Measurements from ENCODE around the gene NOX5. TPM values are rescaled to one million over a fixed set of nuclear protein-coding genes. Genes with fewer than 3 reads are reported as not detected.

NOX5 gene
- total RNA-seq, 2 experiments from 2014 or later = 0.02 TPM; not detected in 1

DNA sequence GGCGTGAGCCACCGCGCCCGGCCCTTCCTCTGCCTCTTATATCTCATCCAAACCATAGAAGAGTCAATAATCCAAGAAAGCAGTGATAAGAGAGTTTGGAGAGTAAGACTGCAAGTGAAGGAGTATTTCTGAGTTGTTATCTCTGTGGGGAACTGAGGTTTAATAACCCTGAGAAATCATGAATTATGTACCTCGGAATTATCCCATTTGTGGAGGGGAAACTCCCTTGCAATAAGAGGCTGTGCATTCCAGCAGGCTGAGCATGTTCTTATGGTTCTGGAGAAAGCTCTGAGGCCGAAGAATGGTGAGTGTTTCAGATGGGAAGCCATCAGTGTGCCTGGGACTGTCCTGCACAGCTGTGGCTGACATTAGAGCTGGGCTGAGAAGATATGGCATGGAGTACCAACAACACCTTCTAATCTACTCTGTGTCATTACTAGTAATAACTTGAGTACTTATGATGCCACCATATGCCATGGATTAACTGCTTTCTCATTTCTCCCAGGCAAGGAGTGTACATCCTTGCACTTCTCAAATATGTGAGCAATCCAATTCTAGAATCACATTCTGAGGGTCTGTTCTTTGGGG, 31.4 kb upstream of the NOX5 start:
- intact Hi-C loops (cut with micrococcal nuclease) = no loop called here
- ChIA-PET POLR2A (no interaction called here), CTCF (no interaction called here)
- Mint-ChIP-seq H3K4me1 (ENCODE audit: low read depth) (no peaks in the 10 kb centered on the region), H3K36me3 (no peaks in the 10 kb centered on the region), H3K9me3 (no peaks in the 10 kb centered on the region), H3K27ac (no peak overlapping the region), H3K27me3 (peaks cover 13% of the 10 kb centered on the region), H3K4me3 (no peak overlapping the region)
- no peak for DNase-seq

DNA sequence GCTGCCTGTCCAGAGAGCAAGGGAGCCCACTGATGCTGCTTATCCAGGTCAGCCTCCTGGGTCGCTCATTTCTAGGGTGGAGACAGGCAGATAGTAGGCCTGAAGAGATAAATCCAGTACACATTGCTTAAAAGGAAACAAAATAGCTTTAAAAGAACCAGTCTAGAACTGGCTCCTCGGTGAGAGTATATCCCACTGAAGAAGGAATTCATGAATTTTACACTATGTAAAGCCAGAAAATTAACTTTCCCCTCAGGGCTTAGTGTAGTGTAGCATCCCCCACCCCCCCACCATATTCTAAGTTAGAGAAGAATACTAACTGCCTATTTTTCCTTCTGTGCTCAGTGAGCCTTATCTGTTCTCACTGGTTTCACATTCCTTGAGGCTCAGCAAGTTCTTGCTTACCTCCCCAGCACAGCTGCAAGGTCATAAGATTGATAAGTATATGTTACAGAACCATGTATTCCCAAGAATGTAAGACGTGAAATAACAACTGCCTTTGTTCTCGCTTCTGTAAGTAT, 30.5 kb upstream of the NOX5 start:
- no peaks in the 10 kb centered on the region for H3K4me1 Mint-ChIP-seq (ENCODE audit: low read depth)
- H3K27me3 Mint-ChIP-seq = peaks cover 15% of the 10 kb centered on the region
- H3K4me3 Mint-ChIP-seq = no peak overlapping the region
- no peaks in the 10 kb centered on the region for H3K9me3 Mint-ChIP-seq
- DNase-seq = no peak
- intact Hi-C loops (cut with micrococcal nuclease) = no loop called here
- no peak overlapping the region for H3K27ac Mint-ChIP-seq
- CTCF ChIA-PET = no interaction called here
- POLR2A ChIA-PET = no interaction called here
- H3K36me3 Mint-ChIP-seq = no peaks in the 10 kb centered on the region

DNA sequence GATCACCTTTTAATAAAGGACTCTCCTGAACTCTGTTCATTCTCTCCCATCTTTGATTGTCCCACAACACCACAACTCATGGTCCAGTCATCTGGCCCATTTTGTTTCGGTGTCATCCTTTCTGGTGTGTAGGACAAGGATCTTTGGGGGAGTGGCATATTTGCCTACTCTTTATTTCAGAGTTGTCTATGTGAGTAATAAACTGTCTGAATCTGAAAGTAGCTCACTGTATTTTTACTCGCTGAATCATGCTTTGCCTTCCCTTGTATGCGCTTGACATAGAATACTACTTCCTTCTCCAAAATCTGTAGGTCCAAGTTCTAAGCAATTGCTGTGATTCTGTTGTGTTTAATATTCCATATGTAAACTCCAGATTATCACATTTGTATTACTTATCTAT, 29.9 kb upstream of the NOX5 start:
- H3K4me3 Mint-ChIP-seq = no peak overlapping the region
- peaks cover 15% of the 10 kb centered on the region for H3K27me3 Mint-ChIP-seq
- no peaks in the 10 kb centered on the region for H3K4me1 Mint-ChIP-seq (ENCODE audit: low read depth)
- ChIA-PET CTCF (interaction anchor here (0.5 kb wide), 1 partner anchor 204 kb away, joined by 3 read pairs; no protein-coding TSS in a partner anchor), POLR2A (no interaction called here)
- intact Hi-C loops (cut with micrococcal nuclease) = no loop called here
- no peak overlapping the region for H3K27ac Mint-ChIP-seq
- H3K36me3 Mint-ChIP-seq = no peaks in the 10 kb centered on the region
- DNase-seq = no peak
- no peaks in the 10 kb centered on the region for H3K9me3 Mint-ChIP-seq

DNA sequence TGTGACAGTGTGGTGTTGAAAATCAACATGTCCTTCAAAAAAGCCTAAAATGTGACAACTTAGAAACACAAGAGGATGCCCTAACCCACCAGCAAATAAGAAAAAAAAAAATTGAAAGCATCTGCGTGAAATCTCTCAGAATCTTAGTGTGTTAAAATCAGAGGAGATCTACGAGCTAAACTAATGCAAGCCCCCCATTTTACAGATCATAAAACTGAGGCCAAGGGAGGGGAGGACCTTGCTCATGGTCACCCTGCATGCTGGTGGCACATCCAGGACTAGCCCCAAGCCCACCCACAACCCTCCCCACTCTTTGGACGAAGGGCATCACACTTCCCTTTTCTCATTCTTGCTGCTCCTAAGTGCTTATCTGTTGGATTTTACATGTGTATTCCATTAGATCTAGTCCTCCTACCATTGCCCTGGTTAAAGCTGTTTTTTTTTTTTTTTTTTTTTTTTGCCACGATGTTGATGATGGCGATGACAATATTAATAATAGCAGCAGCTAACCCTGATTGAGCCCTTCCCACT, 29.1 kb upstream of the NOX5 start:
- no peak overlapping the region for H3K4me3 Mint-ChIP-seq
- H3K36me3 Mint-ChIP-seq = no peaks in the 10 kb centered on the region
- peaks cover 10% of the 10 kb centered on the region for H3K27me3 Mint-ChIP-seq
- no peak overlapping the region for H3K27ac Mint-ChIP-seq
- POLR2A ChIA-PET = no interaction called here
- no peaks in the 10 kb centered on the region for H3K9me3 Mint-ChIP-seq
- no peaks in the 10 kb centered on the region for H3K4me1 Mint-ChIP-seq (ENCODE audit: low read depth)
- CTCF ChIA-PET = interaction anchor here (0.5 kb wide), 1 partner anchor 203 kb away, joined by 3 read pairs; no protein-coding TSS in a partner anchor
- no peak for DNase-seq
- intact Hi-C loops (cut with micrococcal nuclease) = no loop called here

DNA sequence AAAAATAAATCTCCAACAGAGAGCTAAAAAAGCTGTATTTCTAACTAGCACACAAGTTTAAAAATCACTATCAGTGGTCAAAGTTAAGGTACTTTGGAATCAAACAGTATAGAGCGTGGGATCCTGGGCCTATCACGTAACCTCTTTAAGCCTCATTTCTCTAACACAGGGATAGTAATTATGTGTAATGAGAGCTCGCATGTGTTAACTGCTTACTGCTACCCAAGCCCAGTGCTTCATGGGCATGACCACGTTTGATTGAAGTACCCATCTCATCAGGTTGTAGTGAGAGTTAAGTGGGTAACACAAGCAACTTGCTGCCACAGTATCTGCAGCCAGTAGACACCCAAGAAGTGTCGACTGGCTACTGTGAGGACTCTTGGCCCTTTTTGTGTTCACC, 28.2 kb upstream of the NOX5 start:
- Mint-ChIP-seq H3K4me1 (ENCODE audit: low read depth) (no peaks in the 10 kb centered on the region), H3K4me3 (no peak overlapping the region), H3K9me3 (no peaks in the 10 kb centered on the region), H3K27ac (no peak overlapping the region), H3K36me3 (no peaks in the 10 kb centered on the region), H3K27me3 (peaks cover 7% of the 10 kb centered on the region)
- ChIA-PET POLR2A (no interaction called here), CTCF (no interaction called here)
- intact Hi-C loops (cut with micrococcal nuclease) = no loop called here
- no peak for DNase-seq

DNA sequence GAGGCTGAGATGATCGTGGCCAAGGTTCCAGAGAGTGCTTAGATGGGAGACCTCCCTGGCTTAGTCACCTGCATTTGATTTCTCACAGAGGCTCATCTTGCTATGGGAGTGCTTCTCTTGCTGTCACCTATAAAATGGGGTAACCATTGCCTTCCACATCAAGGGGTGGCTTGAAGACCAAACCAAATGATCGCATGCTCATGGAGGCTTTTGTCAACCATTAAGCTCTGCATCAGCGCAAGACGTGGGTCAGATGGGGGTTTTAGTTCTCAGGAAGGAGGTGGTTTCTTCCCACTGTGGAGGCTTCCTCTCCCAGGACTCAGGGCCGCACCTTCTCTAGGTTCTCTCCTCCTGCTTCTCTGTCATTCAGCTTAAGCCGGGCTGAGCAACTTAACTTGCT, 27.4 kb upstream of the NOX5 start:
- Mint-ChIP-seq H3K4me1 (ENCODE audit: low read depth) (no peaks in the 10 kb centered on the region), H3K36me3 (no peaks in the 10 kb centered on the region)
- CTCF ChIA-PET = no interaction called here

DNA sequence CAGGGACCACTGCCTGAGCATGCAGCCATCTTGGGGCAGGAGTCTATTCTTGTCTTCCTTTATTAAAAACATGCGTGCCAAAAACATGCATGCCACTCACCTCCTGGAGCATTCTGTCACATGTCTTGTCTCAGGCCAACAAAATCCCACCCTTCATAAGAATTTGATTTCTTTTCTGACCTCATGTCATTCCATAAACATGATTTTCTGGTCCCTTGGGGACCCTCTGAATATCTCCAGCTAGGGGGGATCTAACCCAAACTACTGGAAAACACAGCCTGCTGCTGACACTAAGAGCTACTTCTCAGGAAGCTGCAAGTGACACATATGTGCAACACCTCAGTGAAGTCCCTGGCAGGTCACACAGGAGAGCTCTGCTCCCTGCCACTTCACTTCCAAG, 26.8 kb upstream of the NOX5 start:
- H3K9me3 Mint-ChIP-seq = no peaks in the 10 kb centered on the region
- no peak overlapping the region for H3K4me3 Mint-ChIP-seq
- CTCF ChIA-PET = no interaction called here
- POLR2A ChIA-PET = no interaction called here
- intact Hi-C loops (cut with micrococcal nuclease) = no loop called here
- H3K27ac Mint-ChIP-seq = no peak overlapping the region
- H3K36me3 Mint-ChIP-seq = no peaks in the 10 kb centered on the region
- DNase-seq = no peak
- peaks cover 4% of the 10 kb centered on the region for H3K27me3 Mint-ChIP-seq
- H3K4me1 Mint-ChIP-seq (ENCODE audit: low read depth) = no peaks in the 10 kb centered on the region

More for the DNA sequence above, 27.4 kb upstream of the NOX5 start:
- intact Hi-C loops (cut with micrococcal nuclease) = no loop called here
- DNase-seq = no peak
- H3K4me3 Mint-ChIP-seq = no peak overlapping the region
- H3K27me3 Mint-ChIP-seq = peaks cover 4% of the 10 kb centered on the region
- POLR2A ChIA-PET = no interaction called here
- H3K27ac Mint-ChIP-seq = no peak overlapping the region
- H3K9me3 Mint-ChIP-seq = no peaks in the 10 kb centered on the region

DNA sequence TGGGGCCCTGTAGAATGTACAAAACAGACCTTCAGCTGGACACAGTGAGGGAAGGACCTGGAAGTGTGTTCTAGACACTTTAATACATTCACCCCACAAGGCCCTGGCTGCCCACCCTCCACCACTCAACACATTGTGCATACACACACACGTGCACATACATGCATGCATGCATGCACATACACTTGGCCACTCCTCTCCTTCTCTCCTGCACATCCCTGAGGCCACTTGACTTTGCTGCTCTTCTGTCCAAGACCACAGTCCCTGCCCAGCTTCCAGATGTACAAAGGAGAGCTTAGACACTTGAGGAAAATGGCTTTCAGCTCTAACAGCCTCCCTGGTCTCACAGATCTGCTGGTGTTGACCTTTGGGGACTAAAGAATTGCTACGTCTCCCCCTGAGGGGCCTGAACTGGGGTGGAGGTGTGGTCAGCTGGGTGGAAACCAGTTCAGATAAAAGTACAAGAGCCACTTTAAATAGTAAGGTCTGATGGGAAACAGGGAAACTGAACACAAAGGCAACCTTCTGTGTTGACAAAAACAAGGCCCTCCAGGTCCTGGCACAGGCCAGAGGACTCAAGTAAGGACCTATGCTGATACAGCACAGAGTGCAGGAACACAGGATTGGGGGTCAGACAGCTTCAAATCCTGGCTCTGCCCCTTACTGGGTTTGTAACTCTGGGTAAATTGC, 24.8 kb upstream of the NOX5 start:
- Mint-ChIP-seq H3K4me1 (ENCODE audit: low read depth) (no peaks in the 10 kb centered on the region), H3K27me3 (peaks cover 4% of the 10 kb centered on the region), H3K4me3 (no peak overlapping the region), H3K27ac (no peak overlapping the region), H3K36me3 (no peaks in the 10 kb centered on the region), H3K9me3 (no peaks in the 10 kb centered on the region)
- CTCF ChIA-PET = no interaction called here
- intact Hi-C loops (cut with micrococcal nuclease) = no loop called here
- POLR2A ChIA-PET = no interaction called here
- DNase-seq = no peak

DNA sequence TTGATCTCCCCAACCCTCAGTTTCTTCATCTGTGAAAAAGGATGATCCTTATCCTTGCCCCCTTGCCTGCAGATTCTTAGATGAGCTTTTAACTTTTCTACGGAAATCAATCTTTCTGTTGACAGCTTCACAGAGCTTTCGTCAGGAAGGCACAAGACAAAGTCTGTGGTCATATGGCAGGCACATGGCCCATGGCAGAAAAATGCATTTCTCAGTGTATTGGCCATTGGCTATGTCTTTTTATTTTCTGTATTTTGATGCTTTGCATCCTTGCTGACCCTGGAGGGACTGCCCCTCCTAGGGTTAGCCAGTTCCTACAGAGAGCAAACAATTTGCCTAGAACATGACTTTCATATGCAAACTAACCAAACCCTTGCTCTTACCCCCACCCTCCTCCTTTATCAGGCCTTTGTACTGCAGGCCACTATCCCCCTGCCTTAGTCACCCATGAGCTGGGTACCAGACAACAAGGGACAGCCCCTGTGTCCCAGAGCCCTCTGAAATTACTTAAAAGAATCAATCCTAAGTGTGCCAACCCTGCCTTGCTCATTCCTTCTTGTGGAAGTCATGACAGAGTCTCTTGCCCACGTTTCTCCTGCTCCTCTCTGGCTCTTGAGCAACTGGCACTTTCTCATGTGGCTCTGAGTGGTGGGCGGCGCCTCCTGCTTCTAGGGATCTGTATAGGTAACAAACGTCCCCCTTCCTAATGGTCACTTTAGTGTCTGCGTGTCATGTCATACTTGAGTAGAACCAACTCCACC, 24.1 kb upstream of the NOX5 start:
- POLR2A ChIA-PET = no interaction called here
- Mint-ChIP-seq H3K4me3 (no peak overlapping the region), H3K27me3 (peaks cover 2% of the 10 kb centered on the region), H3K9me3 (no peaks in the 10 kb centered on the region), H3K27ac (no peak overlapping the region), H3K4me1 (ENCODE audit: low read depth) (no peaks in the 10 kb centered on the region), H3K36me3 (no peaks in the 10 kb centered on the region)
- CTCF ChIA-PET = no interaction called here
- intact Hi-C loops (cut with micrococcal nuclease) = no loop called here
- DNase-seq = no peak

DNA sequence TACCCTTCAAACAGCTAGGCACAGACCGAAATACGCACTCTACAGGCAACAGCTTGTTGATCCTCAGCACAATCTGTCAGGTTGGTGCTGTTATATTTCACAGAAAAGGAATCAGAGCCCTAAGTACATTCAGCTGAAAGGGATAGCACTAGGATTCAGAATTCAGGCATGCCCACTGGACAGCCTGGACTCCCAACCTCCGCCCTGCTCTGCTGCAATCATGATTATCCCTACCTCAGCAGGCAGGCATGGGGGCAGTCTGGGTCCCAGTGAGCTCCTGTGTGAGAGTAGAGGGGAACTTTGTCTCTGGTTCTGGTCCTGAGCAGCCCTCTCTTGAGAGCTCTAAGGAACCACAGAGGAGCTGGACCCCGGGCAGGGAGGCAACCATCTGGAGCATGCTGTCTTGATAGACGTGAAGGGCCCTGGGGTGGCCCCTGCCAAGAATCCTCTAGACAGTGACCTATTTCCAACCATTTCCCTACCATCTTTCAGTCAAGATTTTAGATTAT, 23.4 kb upstream of the NOX5 start:
- CTCF ChIA-PET = no interaction called here
- intact Hi-C loops (cut with micrococcal nuclease) = no loop called here

DNA sequence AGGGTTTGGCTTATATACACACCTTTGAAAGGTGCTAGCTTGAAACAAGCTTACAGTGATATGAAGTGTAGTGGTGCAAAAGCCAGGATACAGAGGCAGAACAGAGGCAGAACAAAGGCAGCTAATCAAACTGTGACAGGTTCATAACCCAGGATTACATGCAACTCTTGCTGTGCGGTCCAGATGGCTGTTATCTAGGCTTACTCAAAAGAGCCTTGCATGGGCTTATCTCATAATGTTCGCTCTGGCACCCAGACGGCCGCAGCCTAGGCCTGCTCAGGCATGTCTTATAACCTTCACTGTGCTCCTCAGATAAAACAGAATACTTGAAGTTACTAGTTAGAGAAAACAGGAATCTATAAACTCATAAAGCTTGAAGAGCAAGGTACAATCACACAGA, 22.8 kb upstream of the NOX5 start:
- Mint-ChIP-seq H3K9me3 (no peaks in the 10 kb centered on the region), H3K27ac (no peak overlapping the region), H3K4me1 (ENCODE audit: low read depth) (no peaks in the 10 kb centered on the region), H3K36me3 (no peaks in the 10 kb centered on the region), H3K27me3 (peaks cover 2% of the 10 kb centered on the region), H3K4me3 (no peak overlapping the region)
- ChIA-PET POLR2A (no interaction called here), CTCF (no interaction called here)
- intact Hi-C loops (cut with micrococcal nuclease) = no loop called here
- DNase-seq = no peak

More for the DNA sequence above, 23.4 kb upstream of the NOX5 start:
- H3K9me3 Mint-ChIP-seq = no peaks in the 10 kb centered on the region
- peaks cover 2% of the 10 kb centered on the region for H3K27me3 Mint-ChIP-seq
- POLR2A ChIA-PET = no interaction called here
- no peaks in the 10 kb centered on the region for H3K4me1 Mint-ChIP-seq (ENCODE audit: low read depth)
- H3K27ac Mint-ChIP-seq = no peak overlapping the region
- H3K36me3 Mint-ChIP-seq = no peaks in the 10 kb centered on the region
- H3K4me3 Mint-ChIP-seq = no peak overlapping the region
- no peak for DNase-seq

DNA sequence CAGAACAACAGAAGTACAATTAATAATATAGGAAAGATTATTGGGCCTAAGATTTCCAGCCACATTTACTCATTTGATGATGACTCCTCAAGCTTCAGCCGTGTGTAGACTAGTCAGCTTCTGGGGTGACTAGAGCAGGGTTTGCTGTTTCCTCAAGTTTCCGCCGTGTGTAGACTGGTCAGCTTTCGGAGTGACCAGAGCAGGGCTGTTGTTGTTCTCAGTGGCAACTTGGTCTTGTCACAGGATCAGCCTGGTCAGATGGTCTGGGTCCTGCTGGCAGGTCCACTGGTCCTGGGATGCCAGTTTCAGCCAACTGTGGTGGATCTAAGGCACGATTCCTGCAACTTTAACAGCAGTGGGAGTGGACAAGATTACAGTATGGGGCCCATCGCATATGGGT, 21.8 kb upstream of the NOX5 start:
- POLR2A ChIA-PET = no interaction called here
- CTCF ChIA-PET = no interaction called here
- Mint-ChIP-seq H3K4me3 (no peak overlapping the region), H3K27me3 (peaks cover 2% of the 10 kb centered on the region), H3K27ac (no peak overlapping the region), H3K36me3 (no peaks in the 10 kb centered on the region), H3K4me1 (ENCODE audit: low read depth) (no peaks in the 10 kb centered on the region), H3K9me3 (no peaks in the 10 kb centered on the region)
- no peak for DNase-seq
- intact Hi-C loops (cut with micrococcal nuclease) = no loop called here
